Endothelial cell of hepatic sinusoid (primary cell): ENCODE data around the gene HDLBP.
"Not testable (repeated sequence)": the region's sequence is repeated elsewhere in the genome, so short reads cannot be mapped to it uniquely, and the experiment has no call there.

Experiments used
- in situ Hi-C: cut with HindIII; loops from 2 replicates; pipeline ENCODE4 v1.10.0; 2017; ENCODE audit warnings: low sequenced_read_pairs

HDLBP gene

GRCh38 chr2:241198381-241199279 lies 116.8 kb downstream of the HDLBP start:
- in situ Hi-C loops = no loop called here

GRCh38 chr2:241197947-241198346 lies 117.5 kb downstream of the HDLBP start:
- in situ Hi-C loops = no loop called here

GRCh38 chr2:241197246-241197645 lies 118.2 kb downstream of the HDLBP start:
- in situ Hi-C loops = not testable (repeated sequence)

- in situ Hi-C loops = no loop called here
Measured at GRCh38 chr2:241195506-241196130, 119.9 kb downstream of the HDLBP start.

GRCh38 chr2:241194811-241195210 lies 120.7 kb downstream of the HDLBP start:
- in situ Hi-C loops = no loop called here

GRCh38 chr2:241193271-241193670 lies 122.2 kb downstream of the HDLBP start:
- in situ Hi-C loops = no loop called here

- in situ Hi-C loops = no loop called here
Measured at GRCh38 chr2:241191081-241191480, 124.4 kb downstream of the HDLBP start.

- in situ Hi-C loops = no loop called here
Measured at GRCh38 chr2:241190291-241190981, 125.0 kb downstream of the HDLBP start.

- in situ Hi-C loops = no loop called here
Measured at GRCh38 chr2:241189856-241190201, 125.6 kb downstream of the HDLBP start.

GRCh38 chr2:241189093-241189855 lies 126.2 kb downstream of the HDLBP start:
- in situ Hi-C loops = no loop called here

- in situ Hi-C loops = no loop called here
Measured at GRCh38 chr2:241188361-241189092, 126.9 kb downstream of the HDLBP start, which contains the start of gene ANO7. Gene ANO7, plus strand, starts transcription at chr2:241188677. Its CDS starts 1,387 bp downstream, at chr2:241190064.

- in situ Hi-C loops = no loop called here
Measured at GRCh38 chr2:241187918-241188234, 127.6 kb downstream of the HDLBP start.

GRCh38 chr2:241187101-241187917 lies 128.2 kb downstream of the HDLBP start:
- in situ Hi-C loops = no loop called here

GRCh38 chr2:241185961-241186360 lies 129.5 kb downstream of the HDLBP start:
- in situ Hi-C loops = no loop called here

GRCh38 chr2:241184901-241185300 lies 130.6 kb downstream of the HDLBP start:
- in situ Hi-C loops = no loop called here

- in situ Hi-C loops = no loop called here
Measured at GRCh38 chr2:241183221-241183620, 132.3 kb downstream of the HDLBP start.

GRCh38 chr2:241182531-241183133 lies 132.8 kb downstream of the HDLBP start:
- in situ Hi-C loops = no loop called here

GRCh38 chr2:241182126-241182525 lies 133.3 kb downstream of the HDLBP start:
- in situ Hi-C loops = no loop called here

GRCh38 chr2:241180495-241180894 lies 135.0 kb downstream of the HDLBP start:
- in situ Hi-C loops = no loop called here
